Spinal cord (tissue), 10 donors: ENCODE measurements around the gene TMEM86B. TPM values are rescaled to one million over a fixed set of nuclear protein-coding genes. Genes with fewer than 3 reads are reported as not detected.

ENCODE experiments used
- DNase-seq, 6 donors: peaks; one replicate each; pipeline versions ENCODE4 v3.0.0 to v3.0.0-alpha.2; 2013 to 2015; ENCODE audit warnings: low spot score in 6 of 6, low read depth in 4 of 6
- H3K27ac ChIP-seq: one replicate; pipeline ENCODE4 v1.5.1; 2013; ENCODE audit warnings: low read depth, low read length, control low read depth
- H3K27me3 ChIP-seq: one replicate; pipeline ENCODE4 v1.6.1; 2013; ENCODE audit warnings: low read length; ENCODE audit not compliant: control insufficient read depth, insufficient read depth
- H3K36me3 ChIP-seq: one replicate; pipeline ENCODE4 v1.6.1; 2013; ENCODE audit warnings: low read length; ENCODE audit not compliant: control insufficient read depth, insufficient read depth
- H3K4me1 ChIP-seq: one replicate; pipeline ENCODE4 v1.6.1; 2013; ENCODE audit warnings: low read length; ENCODE audit not compliant: control insufficient read depth, insufficient read depth
- H3K4me3 ChIP-seq: one replicate; pipeline ENCODE4 v1.5.1; 2013; ENCODE audit warnings: low read depth, low read length, control low read depth
- H3K9me3 ChIP-seq: one replicate; pipeline ENCODE4 v1.6.1; 2013; ENCODE audit warnings: low read length; ENCODE audit not compliant: control insufficient read depth, insufficient read depth
- WGBS: methylation state at CpG from one replicate; pipeline ENCODE4 v1.1.5; 2013; ENCODE audit warnings: missing lambda C conversion rate; ENCODE audit not compliant: insufficient coverage; 5-methylcytosine and 5-hydroxymethylcytosine counted together
- polyA plus RNA-seq, 2 donors: library from polyadenylated mRNA; unstranded; fragments of 120-200 nt; gene quantifications; one replicate each; pipeline ENCODE4 v1.2.1, GENCODE V29; 2013; ENCODE audit not compliant: insufficient read length in 2 of 2
- total RNA-seq, 2 donors: library from RNA; depleted of rRNA in 1 of 2; stranded (reverse); fragments of 120-200 nt in 1 of 2; fragments of >200 nt in 1 of 2; gene quantifications; one replicate each; pipeline versions ENCODE4 v1.2.3 to v1.2.4, GENCODE V29; 2013 to 2014
- donor health status: healthy.

Gene TMEM86B
- total and polyA plus RNA-seq, 4 donors = 0.59 to 8.0 (median 4.2) TPM

DNA sequence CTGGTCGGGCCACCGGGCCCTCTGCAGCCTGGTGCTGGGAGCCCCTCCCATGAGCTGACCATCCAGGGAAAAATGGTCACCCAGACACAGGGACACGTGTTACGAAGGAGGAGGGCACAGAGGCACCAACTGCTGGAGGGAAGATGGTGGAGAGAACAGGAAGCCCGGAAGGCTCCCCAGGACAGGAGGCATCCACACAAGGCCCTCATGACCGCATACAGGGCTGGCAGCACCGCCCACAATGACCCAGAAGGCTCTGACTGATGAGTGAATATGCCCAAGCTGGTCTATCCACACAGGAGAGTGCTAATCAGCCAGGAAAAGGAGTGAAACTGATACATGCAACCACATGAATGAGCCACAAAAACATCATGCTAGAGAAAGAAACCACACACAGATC, 14.0 kb upstream of the TMEM86B start:
- DNase-seq = no peak
- Histone ChIP-seq H3K9me3 (no peaks in the 10 kb centered on the region), H3K27ac (no peak overlapping the region), H3K4me3 (no peak overlapping the region), H3K27me3 (no peaks in the 10 kb centered on the region), H3K4me1 (no peaks in the 10 kb centered on the region), H3K36me3 (peaks cover 100% of the 10 kb centered on the region)
- WGBS = 84% methylated on average over 7 of the region's 7 CpGs

DNA sequence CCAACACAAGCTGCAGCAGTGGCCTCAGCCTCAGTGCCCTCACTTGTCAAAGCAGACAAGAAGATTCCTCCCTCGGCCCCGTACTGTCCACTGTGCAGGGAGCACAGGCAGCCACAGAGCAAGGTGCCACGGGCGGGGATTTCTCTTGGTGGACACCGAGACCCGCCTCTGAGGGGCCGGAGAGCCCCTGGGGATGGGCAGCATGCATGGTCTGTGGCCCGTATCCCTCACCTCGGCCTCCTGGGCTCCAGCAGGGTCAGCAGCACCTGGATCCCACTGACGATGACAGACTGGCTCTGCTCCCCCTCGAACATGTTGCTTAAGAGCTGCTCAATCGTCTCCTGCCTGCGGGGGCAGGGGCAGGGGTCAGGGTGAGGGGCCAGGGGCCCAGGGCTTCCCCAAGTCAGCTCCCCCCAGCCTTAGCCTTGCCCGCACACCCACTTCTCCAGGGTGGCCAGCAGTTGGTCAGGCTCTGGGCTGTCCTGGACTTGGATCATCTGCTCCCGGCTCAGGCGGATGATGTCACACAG, 13.4 kb upstream of the TMEM86B start:
- Histone ChIP-seq H3K9me3 (no peaks in the 10 kb centered on the region), H3K27ac (no peak overlapping the region), H3K4me3 (no peak overlapping the region), H3K36me3 (peaks cover 100% of the 10 kb centered on the region), H3K4me1 (no peaks in the 10 kb centered on the region), H3K27me3 (no peaks in the 10 kb centered on the region)
- WGBS = 94% methylated on average over 16 of the region's 16 CpGs
- no peak for DNase-seq

DNA sequence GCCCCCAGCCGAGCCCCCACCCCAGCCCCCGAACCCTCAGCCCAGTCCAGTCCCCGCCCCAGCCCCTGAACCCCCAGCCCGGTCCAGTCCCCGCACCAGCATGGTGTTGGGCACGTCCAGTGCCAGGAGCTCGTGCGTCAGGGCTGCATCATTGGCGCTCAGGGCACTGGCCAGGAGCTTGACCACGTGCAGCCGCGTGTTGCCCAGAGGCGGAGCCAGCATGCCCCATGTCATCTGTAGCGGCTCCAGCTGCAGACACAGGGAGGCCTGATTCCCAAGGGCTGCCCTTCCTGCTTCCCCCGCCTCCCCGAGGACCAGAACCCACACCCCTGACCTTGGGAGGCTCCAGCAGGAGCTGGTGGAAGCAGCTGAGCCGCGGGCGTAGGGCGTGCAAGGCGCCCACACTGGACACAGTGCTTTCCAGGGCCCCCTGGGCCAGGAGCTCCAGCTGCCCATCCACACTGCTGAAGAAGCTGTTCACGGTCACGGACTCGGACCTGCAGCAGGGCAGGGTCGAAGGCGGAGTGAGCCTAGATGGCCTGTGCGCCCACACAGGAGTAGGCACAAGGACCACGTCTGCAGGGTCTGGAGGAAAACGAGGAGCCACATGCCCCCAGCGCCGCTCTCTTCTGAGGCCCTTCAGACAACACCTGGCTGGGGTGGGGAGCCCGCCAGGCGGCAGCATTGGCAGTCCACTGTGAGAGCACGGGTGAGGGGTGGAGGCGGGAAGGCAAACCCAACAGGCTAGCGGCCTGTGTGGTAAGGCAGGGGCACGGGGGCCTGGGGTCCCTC, 12.8 kb upstream of the TMEM86B start:
- no peak for DNase-seq
- H3K9me3 ChIP-seq = no peaks in the 10 kb centered on the region
- WGBS = 95% methylated on average over 35 of the region's 37 CpGs
- H3K27ac ChIP-seq = no peak overlapping the region
- H3K4me3 ChIP-seq = no peak overlapping the region
- H3K36me3 ChIP-seq = peaks cover 100% of the 10 kb centered on the region
- no peaks in the 10 kb centered on the region for H3K27me3 ChIP-seq
- H3K4me1 ChIP-seq = no peaks in the 10 kb centered on the region

DNA sequence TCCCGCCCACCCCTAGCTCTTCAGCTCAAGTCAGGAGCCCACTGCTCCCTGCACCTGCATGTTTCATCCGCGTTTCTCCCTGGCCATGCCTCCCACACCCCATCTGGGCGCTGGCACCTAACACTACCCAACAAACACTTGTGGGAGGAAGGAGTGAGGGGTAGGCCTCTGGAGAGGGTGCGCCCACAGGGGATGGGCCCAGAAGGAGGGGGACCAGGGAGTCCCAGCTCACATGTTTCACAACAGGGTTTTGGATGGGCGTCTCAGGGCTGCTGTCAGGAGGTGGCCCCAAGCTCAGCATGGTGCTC, 12.1 kb upstream of the TMEM86B start:
- Histone ChIP-seq H3K27me3 (no peaks in the 10 kb centered on the region), H3K36me3 (peaks cover 100% of the 10 kb centered on the region), H3K4me3 (no peak overlapping the region), H3K27ac (no peak overlapping the region), H3K4me1 (no peaks in the 10 kb centered on the region), H3K9me3 (no peaks in the 10 kb centered on the region)
- 90% methylated on average over 3 of the region's 6 CpGs for WGBS
- DNase-seq = no peak

DNA sequence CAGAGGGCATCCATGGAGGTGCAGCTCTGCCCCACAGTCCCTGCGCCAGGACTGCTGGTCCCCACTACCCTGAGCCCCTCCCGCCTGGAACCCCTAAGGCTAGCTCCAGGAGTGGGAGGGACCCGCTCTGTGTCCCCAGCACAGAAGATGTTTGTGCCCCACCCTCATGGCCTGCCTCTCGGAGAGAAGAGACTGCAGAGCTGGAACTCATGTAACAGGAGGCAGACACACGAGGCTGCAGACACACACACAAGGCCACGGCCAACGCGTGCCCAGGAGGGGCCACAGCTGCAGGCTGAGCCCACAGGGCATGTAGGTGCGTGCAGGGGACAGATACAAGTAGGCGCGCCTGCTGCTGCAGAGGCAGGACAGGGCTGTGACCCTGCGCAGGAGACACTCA, 10.4 kb upstream of the TMEM86B start:
- Histone ChIP-seq H3K4me3 (no peak overlapping the region), H3K27me3 (no peaks in the 10 kb centered on the region), H3K4me1 (no peaks in the 10 kb centered on the region), H3K36me3 (peaks cover 97% of the 10 kb centered on the region), H3K27ac (no peak overlapping the region), H3K9me3 (no peaks in the 10 kb centered on the region)
- no peak for DNase-seq
- WGBS = 99% methylated on average over 11 of the region's 12 CpGs

DNA sequence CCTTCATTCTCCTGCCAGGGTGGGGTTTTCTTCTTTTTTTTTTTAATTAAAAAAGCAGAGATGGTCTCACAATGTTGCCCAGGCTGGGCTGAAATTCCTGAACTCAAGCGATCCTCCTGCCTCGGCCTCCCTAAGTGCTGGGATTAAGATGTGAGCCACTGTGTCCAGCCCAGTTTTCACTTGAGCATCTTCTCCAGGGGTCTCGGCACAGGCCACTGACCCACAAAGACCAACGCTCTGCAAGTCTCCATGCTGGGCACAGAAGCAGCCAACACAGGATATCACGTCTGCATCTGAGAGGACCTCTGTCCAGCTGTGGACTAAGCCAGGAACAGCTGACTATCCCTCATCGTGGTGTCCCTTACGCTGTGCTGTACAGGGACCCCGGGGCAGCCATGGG, 9.5 kb upstream of the TMEM86B start:
- H3K4me3 ChIP-seq = no peak overlapping the region
- no peak overlapping the region for H3K27ac ChIP-seq
- peaks cover 89% of the 10 kb centered on the region for H3K36me3 ChIP-seq
- DNase-seq = no peak
- H3K4me1 ChIP-seq = no peaks in the 10 kb centered on the region
- 95% methylated on average over 8 of the region's 8 CpGs for WGBS
- no peaks in the 10 kb centered on the region for H3K27me3 ChIP-seq
- no peaks in the 10 kb centered on the region for H3K9me3 ChIP-seq

DNA sequence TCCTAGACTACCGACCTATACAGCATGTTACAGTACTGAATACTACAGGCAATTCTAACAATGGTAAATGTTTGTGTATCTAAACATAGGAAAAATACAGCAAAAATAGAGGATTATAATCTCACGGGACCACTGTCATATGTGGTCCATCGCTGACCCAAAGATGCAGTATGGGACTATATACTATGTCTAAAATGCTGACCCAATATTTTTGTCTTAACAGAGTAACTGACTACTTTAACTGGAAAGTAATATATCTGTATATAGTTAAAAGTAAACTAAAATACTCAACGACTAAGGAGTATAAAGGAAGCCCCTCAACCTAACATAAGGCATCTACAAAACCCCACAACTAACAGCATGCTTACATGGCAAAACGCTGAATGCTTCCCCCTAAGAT, 4.4 kb upstream of the TMEM86B start:
- Histone ChIP-seq H3K4me1 (no peaks in the 10 kb centered on the region), H3K4me3 (no peak overlapping the region), H3K9me3 (no peaks in the 10 kb centered on the region), H3K27me3 (no peaks in the 10 kb centered on the region), H3K27ac (no peak overlapping the region), H3K36me3 (peaks cover 85% of the 10 kb centered on the region)
- WGBS = 100% methylated on average over 1 of the region's 5 CpGs
- no peak for DNase-seq

DNA sequence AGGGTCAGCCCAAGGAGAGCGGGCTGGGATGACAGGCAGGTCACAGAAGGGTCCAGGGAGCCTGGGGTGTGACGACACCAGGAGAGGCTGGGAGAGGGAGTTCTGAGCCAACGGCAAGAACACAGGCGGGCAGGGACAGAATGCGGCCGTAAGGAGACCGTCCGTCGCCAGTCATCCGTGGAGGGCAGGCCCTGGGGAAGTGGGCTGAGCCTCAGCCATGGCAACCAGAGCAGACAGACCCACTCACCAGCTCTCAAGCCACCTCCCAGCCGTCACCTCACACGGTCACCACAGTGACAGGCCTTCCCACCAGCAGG, 3.7 kb upstream of the TMEM86B start:
- no peaks in the 10 kb centered on the region for H3K9me3 ChIP-seq
- peaks cover 85% of the 10 kb centered on the region for H3K36me3 ChIP-seq
- H3K27ac ChIP-seq = no peak overlapping the region
- no peaks in the 10 kb centered on the region for H3K27me3 ChIP-seq
- WGBS = 77% methylated on average over 11 of the region's 12 CpGs
- H3K4me1 ChIP-seq = no peaks in the 10 kb centered on the region
- no peak for DNase-seq
- H3K4me3 ChIP-seq = no peak overlapping the region

DNA sequence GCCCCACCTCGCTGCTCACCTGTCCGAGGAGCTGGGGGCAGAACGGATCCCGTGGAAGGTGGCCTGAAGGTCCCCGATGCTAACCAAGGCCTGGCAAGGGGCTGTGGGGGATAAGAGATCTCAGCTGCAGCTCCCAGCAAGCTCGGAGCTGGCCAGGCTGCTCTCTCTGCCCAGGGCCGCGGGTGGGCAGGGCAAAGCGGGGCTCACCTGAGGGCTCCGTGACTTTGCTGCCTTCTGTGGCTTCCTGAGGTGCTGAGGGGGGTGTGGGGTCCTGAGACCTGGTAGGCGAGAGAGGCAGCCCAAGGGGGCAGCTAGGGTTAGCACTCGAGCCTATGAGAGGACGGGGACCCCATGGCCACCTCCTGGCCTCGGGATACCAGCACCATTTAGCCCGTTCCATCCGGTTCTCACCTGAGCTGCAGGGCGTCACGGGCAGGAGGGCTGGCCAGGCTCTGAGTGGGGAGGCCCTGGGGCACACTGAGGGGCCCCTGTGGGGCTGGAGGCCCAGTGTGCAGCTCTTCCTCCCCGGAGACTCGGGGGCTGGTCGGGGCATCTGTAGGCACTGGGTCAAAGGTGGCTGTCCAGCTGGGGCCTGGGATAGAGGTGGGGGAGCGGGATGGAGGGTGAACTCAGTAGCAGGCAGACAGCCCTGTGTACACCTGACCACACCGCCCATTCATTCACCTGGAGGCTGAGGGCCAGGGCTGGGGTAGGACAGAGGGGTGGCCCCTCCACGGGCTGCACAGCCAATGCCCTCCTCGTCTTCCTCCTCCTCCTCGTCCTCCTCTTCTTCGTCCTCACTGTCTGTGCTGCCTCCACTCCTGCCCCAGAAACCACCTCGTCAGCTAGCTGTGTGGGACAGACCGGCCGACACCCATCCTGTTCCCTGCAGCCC, 3.1 kb upstream of the TMEM86B start:
- DNase-seq = no peak
- 97% methylated on average over 22 of the region's 30 CpGs for WGBS
- Histone ChIP-seq H3K36me3 (peaks cover 85% of the 10 kb centered on the region), H3K27ac (no peak overlapping the region), H3K4me1 (no peaks in the 10 kb centered on the region), H3K9me3 (no peaks in the 10 kb centered on the region), H3K27me3 (no peaks in the 10 kb centered on the region), H3K4me3 (no peak overlapping the region)

DNA sequence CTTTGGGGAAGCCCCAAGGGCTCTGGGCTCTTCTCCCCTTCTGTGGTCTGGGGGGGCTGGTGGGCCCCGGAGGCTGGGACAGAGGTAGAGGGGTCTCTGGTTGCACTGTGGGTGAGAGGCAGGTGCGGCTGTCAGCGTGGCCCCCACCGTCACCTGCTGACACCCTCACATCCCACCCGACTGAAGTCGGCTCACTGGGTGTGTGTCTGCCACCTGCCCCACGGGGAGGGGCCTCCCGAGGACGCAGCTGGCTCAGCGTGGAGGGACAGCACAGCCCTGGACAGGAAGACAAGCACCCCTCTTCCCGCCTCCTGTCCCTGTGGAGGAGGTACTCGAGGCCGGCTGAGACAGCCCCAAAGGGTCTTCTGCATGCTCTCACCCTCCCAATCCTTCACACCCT, 2.2 kb upstream of the TMEM86B start:
- Histone ChIP-seq H3K4me1 (no peaks in the 10 kb centered on the region), H3K4me3 (no peak overlapping the region), H3K36me3 (peaks cover 85% of the 10 kb centered on the region), H3K27me3 (no peaks in the 10 kb centered on the region), H3K9me3 (no peaks in the 10 kb centered on the region), H3K27ac (no peak overlapping the region)
- DNase-seq = no peak
- 92% methylated on average over 11 of the region's 13 CpGs for WGBS
